Measurements from ENCODE around the gene ZNF318.

ZNF318 gene

DNA sequence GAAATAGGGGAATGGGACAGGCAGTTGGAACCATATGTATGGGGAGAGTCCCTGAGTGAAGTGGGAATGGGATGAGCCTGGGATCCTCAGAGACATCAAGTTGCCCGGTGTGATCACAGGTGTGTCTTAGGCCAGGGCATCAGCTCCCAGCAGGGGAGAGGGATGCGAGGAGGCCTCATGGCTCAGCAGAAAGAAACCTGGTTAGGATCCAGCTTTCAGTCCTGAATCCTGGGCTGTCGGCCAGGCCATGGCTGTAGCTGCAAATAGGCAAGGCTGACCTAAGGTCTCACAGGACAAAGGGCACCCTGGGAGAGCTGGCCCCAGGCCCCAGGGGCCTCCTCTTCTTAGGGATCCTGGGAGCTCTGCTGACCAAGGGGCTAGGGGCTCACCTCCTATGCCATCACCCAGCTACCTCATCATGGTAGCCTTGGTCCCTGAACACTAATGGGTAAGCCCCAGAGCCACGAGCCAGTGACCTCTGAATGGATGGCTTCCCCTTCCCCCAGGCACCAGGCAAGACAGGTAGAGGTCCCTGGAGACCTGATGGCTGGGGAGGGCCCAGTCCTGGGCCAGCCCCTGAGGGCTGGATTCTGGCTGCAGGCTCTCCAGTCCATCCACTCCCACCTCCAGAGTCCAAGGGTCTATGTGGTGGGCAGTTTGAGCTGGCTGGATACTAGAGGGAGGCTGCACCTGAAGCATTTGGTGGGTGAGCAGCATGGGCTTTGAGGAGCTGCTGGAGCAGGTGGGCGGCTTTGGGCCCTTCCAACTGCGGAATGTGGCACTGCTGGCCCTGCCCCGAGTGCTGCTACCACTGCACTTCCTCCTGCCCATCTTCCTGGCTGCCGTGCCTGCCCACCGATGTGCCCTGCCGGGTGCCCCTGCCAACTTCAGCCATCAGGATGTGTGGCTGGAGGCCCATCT, 71.5 kb downstream of the ZNF318 start, which contains the start of gene SLC22A7:
TSS of gene SLC22A7 (plus strand) at position 617 of the 921 bp plus-strand sequence. CDS start at position 716, 99 bp downstream.
- no peak for DNase-seq

- DNase-seq, result no peak
Measured at GRCh38 chr6:43296780-43297497, 72.5 kb downstream of the ZNF318 start.

- DNase-seq, result no peak
Measured at GRCh38 chr6:43295456-43295855, 74.0 kb downstream of the ZNF318 start.

GRCh38 chr6:43294536-43294935, 74.9 kb downstream of the ZNF318 start:
- DNase-seq, result no peak

- no peak for DNase-seq
Measured at GRCh38 chr6:43293698-43294097, 75.7 kb downstream of the ZNF318 start.

DNA sequence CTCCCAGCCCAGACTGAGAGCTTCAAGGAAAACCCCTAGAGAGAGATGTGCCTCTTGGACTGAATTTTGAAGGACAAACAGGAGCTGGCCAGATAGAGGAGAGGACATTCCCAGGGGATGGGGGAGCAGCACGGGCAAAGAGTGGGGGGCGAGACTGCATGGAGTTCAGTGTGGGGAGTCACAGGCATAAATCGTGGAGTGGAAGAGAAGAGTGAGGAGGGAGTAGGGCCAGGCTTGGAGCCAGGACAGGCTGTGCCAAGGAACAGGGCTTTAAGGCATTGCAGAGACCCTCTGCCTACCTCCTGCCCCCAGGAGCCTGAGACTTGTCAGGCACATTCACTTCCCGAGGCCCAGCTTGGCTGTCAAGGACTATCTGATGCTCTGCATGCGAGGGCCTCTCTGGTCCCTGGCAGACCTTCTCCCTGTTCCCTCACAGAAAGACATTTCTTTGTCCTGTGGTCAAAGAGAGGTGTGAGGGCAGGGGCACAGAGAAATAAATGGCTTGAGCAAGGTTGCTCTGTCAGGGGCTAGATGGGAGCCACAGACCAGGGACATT, 76.6 kb downstream of the ZNF318 start:
- no peak for DNase-seq

DNA sequence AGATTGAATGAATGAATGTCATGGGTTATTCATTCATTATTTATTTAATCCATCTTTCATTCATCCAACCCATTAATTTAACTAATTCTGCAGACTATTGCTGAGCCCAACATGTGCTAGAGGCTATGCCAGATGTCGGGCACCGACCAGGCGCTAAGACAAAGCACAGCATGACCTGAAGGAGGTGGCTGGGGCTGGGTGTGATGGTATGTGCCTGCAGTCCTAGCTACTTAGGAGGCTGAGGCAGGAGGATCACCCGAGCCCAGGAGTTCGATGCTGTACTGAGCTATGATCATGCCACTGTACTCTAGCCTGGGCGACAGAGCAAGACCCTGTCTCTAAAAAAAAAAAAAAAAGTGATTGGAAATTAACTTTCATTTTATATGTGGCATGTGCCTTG, 77.1 kb downstream of the ZNF318 start:
- no peak for DNase-seq

- no peak for DNase-seq
Measured at GRCh38 chr6:43291708-43292107, 77.7 kb downstream of the ZNF318 start.

DNA sequence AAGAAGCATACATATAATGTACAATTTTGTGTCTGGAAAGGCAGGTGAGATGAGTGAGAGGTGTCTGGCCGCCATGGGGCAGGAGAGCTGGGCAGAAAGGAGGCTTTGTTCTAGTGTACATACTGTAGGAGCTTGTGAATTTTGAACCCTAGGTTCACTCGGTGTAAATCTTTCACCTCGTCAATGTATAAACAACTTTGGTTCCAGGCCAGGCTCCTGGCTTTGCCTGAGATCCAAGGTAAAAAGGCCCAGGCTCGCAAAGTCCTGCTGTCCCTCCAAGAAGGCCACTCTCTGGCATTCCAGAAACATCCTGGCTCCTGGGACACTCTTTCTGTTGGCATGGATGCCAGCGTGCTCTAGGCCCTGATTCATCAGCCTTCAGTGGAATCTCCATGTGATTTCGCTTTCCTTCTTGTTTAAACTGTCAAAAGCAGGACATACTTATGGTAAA, 78.5 kb downstream of the ZNF318 start:
- DNase-seq, result no peak

DNA sequence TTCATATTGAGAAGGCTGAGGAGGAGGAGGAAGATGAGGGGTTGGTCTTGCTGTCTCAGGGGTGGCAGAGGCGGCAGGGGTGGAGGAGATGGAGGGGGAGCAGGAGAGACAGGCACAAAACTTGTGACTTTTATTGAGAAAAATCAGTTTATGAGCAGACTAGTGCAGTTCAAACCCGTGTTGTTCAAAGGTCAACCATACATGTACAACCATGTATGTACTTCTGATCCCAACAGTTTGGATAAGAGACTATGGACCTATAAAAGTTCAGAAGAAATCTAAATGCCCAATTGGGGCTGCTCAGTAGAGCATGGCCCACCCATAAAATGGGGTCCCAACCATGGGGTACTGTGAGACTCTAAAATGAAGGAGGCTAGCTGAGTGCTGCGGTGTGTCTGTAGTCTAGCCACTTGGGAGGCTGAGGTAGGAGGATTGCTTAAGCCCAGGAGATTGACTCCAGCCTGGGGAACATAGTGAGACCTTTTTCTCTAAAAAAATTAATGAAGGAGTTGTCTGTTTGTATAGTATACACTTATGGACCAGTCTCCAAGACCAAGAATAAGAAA, 79.0 kb downstream of the ZNF318 start:
- no peak for DNase-seq

DNA sequence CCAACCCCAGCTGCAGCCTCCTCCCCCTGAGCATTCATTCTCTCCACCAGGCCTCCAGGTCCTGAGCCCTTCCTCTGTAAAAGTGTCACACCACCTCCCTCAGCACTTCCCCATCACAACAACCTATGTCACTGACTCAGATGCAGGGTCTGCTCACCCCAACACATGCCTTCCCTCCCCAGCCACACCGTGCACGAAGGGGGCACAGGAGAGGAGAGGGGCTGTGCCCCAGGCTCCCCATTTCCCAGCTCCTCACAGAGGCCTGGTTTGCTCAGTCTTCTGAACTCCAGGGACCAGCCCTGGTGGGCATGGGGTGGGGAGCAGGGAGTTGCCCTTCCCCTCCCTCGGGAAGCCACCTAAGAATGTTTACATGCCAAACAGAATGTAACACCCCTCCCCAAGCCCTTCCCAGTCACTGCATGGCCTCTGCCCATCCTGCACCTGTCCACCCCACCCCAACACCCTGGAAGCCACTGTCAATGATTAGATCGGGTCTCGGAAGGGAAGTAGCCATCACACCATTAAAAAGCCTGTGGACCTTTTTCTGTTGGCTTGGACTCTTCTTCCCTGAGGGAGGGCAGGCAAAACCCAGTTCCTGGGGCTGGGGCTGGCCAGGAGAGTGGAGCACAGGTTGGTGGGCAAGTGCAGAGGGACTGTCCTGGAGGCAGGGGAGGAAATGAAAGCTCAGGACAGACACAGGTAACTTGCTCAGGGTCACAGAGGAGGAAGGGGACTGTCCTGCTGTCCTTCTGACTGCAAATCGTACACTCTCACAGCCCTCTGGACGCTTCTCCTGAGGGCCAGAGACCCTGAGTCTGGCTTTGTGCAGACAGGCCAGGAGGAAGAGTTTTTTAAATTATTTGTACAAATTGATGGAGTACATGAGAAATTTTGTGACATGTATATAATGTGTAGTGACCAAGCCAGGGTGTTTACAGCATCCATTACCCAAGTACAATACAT, 81.4 kb downstream of the ZNF318 start:
- DNase-seq, result no peak

GRCh38 chr6:43286980-43287716, 82.3 kb downstream of the ZNF318 start:
- DNase-seq, result no peak

DNA sequence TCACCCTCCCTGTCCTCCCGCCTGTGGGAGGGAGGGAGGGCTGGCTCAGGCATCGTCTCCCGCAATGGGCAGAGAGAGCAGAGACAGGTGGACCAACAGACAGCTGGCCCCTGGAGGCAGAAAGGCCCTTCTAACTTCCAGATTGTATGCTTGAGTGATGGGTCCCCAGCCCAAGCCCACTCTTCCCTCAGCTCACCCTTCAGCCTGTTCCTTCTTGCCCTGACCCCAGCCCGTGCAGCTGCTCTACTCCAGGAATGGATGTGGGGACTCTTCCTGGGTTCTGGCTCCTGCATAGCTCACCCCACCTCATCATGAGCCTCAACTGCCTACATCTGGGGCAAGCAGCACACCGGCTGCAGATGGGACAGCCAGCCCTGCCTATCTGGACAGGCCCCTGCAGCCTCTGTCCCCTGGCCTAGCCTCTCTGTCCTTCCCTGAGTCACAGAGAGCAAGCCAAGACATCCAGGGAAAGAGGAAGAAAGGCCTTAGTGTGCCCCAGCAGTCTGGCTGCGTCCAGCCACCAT, 82.9 kb downstream of the ZNF318 start:
- no peak for DNase-seq
